HG03558 (cell line): ENCODE data around the gene DIPK1B.

ENCODE experiments used
- ATAC-seq: cut with Tn5 transposase; IDR thresholded peaks from one replicate; pipeline ENCODE4 v1.9.1; 2021; ENCODE audit warnings: moderate number of reproducible peaks; ENCODE audit not compliant: unreplicated experiment; ENCODE audit errors: extremely low read depth

The DIPK1B gene

GRCh38 chr9:136732444-136733178 is 20.2 kb downstream of the DIPK1B start:
- no peak for ATAC-seq

- ATAC-seq = no peak
Observed at GRCh38 chr9:136733611-136734010, 21.2 kb downstream of the DIPK1B start.

GRCh38 chr9:136734837-136735496 is 22.6 kb downstream of the DIPK1B start:
- no peak for ATAC-seq

GRCh38 chr9:136735812-136736480 is 23.6 kb downstream of the DIPK1B start:
- no peak for ATAC-seq

GRCh38 chr9:136738960-136739359 is 26.6 kb downstream of the DIPK1B start:
- ATAC-seq = no peak

GRCh38 chr9:136739509-136739908 is 27.1 kb downstream of the DIPK1B start:
- ATAC-seq = no peak

GRCh38 chr9:136740069-136740468 is 27.7 kb downstream of the DIPK1B start:
- no peak for ATAC-seq

- ATAC-seq = no peak
Observed at GRCh38 chr9:136740491-136740890, 28.1 kb downstream of the DIPK1B start.

GRCh38 chr9:136740971-136741882 is 28.9 kb downstream of the DIPK1B start:
- ATAC-seq = no peak

- ATAC-seq = no peak
Observed at GRCh38 chr9:136741883-136742571, 29.7 kb downstream of the DIPK1B start.

GRCh38 chr9:136742591-136743391 is 30.4 kb downstream of the DIPK1B start, which contains the start of gene LCN10:
Gene LCN10 (minus strand): TSS chr9:136742940. CDS start chr9:136742903, 37 bp downstream.
- ATAC-seq = no peak

GRCh38 chr9:136743639-136744211 is 31.4 kb downstream of the DIPK1B start:
- ATAC-seq = no peak

- no peak for ATAC-seq
Observed at GRCh38 chr9:136744773-136745172, 32.4 kb downstream of the DIPK1B start.

- no peak for ATAC-seq
Observed at GRCh38 chr9:136745389-136746154, 33.2 kb downstream of the DIPK1B start.

- ATAC-seq = no peak
Observed at GRCh38 chr9:136746155-136746490, 33.8 kb downstream of the DIPK1B start.

GRCh38 chr9:136746621-136747020 is 34.2 kb downstream of the DIPK1B start:
- no peak for ATAC-seq

GRCh38 chr9:136747161-136748060 is 35.0 kb downstream of the DIPK1B start:
- ATAC-seq = no peak
